T1000 (cell line): Measurements from ENCODE around the gene HCFC2.
A peak's percentile ranks its signal among the peaks of the same experiment; 100 is the strongest.

ENCODE experiments used
- DNase-seq: peaks from one replicate; lab custom pipeline; 2025; ENCODE audit warnings: mixed read lengths; lab: John Stamatoyannopoulos, UW

Gene HCFC2

GRCh38 chr12:104121001-104121400, 56.7 kb downstream of the HCFC2 start:
- no peak for DNase-seq

GRCh38 chr12:104122298-104122697, 58.0 kb downstream of the HCFC2 start:
- no peak for DNase-seq

GRCh38 chr12:104126548-104126947, 62.2 kb downstream of the HCFC2 start:
- no peak for DNase-seq

- DNase-seq: no peak
Measured at GRCh38 chr12:104130760-104131159, 66.4 kb downstream of the HCFC2 start.

- DNase-seq: no peak
Measured at GRCh38 chr12:104131609-104132008, 67.3 kb downstream of the HCFC2 start.

- no peak for DNase-seq
Measured at GRCh38 chr12:104132351-104132956, 68.1 kb downstream of the HCFC2 start.

GRCh38 chr12:104133321-104133720, 69.0 kb downstream of the HCFC2 start:
- DNase-seq: no peak

GRCh38 chr12:104133866-104134265, 69.5 kb downstream of the HCFC2 start:
- no peak for DNase-seq

- no peak for DNase-seq
Measured at GRCh38 chr12:104134882-104135281, 70.6 kb downstream of the HCFC2 start.

- no peak for DNase-seq
Measured at GRCh38 chr12:104136577-104136976, 72.2 kb downstream of the HCFC2 start.

GRCh38 chr12:104137001-104137901, 72.9 kb downstream of the HCFC2 start:
- DNase-seq: no peak

GRCh38 chr12:104137902-104138796, 73.8 kb downstream of the HCFC2 start, which contains the start of gene NFYB:
TSS of gene NFYB (minus strand) at chr12:104138210. CDS start at chr12:104135453, 2,757 bp downstream.
- DNase-seq: peak; percentile 86

- DNase-seq: no peak
Measured at GRCh38 chr12:104138797-104139152, 74.4 kb downstream of the HCFC2 start.

GRCh38 chr12:104142543-104142942, 78.2 kb downstream of the HCFC2 start:
- no peak for DNase-seq

GRCh38 chr12:104143002-104143401, 78.7 kb downstream of the HCFC2 start:
- no peak for DNase-seq

GRCh38 chr12:104143918-104144317, 79.6 kb downstream of the HCFC2 start:
- DNase-seq: no peak

GRCh38 chr12:104147346-104147745, 83.0 kb downstream of the HCFC2 start:
- no peak for DNase-seq

GRCh38 chr12:104150416-104150815, 86.1 kb downstream of the HCFC2 start:
- DNase-seq: no peak

GRCh38 chr12:104152685-104153241, 88.4 kb downstream of the HCFC2 start:
- no peak for DNase-seq

- no peak for DNase-seq
Measured at GRCh38 chr12:104154286-104154685, 90.0 kb downstream of the HCFC2 start.

- no peak for DNase-seq
Measured at GRCh38 chr12:104154806-104155205, 90.5 kb downstream of the HCFC2 start.
